ENCODE results near the gene LBH. TPM values are rescaled to one million over a fixed set of nuclear protein-coding genes. Genes with fewer than 3 reads are reported as not detected.

LBH gene
- total RNA-seq, 1 donor from 2014 or later: 16.7 TPM

DNA sequence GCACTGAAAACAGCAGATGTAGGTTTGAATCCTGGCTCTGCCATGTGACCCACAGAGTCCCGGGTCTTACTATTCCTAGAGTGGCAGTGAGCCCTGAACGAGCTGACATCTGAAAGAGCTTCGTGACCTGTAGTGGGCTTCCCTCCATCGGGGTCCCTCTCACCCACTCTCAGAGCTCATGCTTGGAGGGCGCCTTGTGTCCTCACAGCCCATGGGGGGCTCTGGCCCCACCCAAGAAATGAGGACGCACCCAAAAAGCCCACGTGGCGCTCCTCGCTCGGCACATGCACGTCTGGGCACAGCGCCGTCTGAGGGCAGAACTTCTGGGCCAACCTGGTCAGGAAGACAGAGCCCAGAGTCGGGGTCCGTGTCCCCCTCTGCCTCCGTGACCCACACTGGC, 23.7 kb downstream of the LBH start:
- Mint-ChIP-seq H3K36me3 (ENCODE audit: low read depth) (peaks cover 2% of the 10 kb centered on the region), H3K27me3 (ENCODE audit: low read depth) (no peaks in the 10 kb centered on the region), H3K27ac (ENCODE audit: unreplicated experiment) (no peak overlapping the region), H3K9me3 (no peaks in the 10 kb centered on the region), H3K4me3 (no peak overlapping the region), H3K4me1 (peaks cover 7% of the 10 kb centered on the region)
- no peak for TF ChIP-seq CTCF (conservative IDR thresholded peaks at IDR 0.05)
- no peak for DNase-seq (ENCODE audit: low read depth, low spot score)

- H3K27me3 Mint-ChIP-seq (ENCODE audit: low read depth): peaks cover 2% of the 10 kb centered on the region
- H3K36me3 Mint-ChIP-seq (ENCODE audit: low read depth): peaks cover 2% of the 10 kb centered on the region
- no peak for TF ChIP-seq CTCF (conservative IDR thresholded peaks at IDR 0.05)
- H3K9me3 Mint-ChIP-seq: no peaks in the 10 kb centered on the region
- no peak for DNase-seq (ENCODE audit: low read depth, low spot score)
- no peak overlapping the region for H3K27ac Mint-ChIP-seq (ENCODE audit: unreplicated experiment)
- no peak overlapping the region for H3K4me3 Mint-ChIP-seq
- peaks cover 7% of the 10 kb centered on the region for H3K4me1 Mint-ChIP-seq
Observed at GRCh38 chr2:30255466-30256408, 24.4 kb downstream of the LBH start.

DNA sequence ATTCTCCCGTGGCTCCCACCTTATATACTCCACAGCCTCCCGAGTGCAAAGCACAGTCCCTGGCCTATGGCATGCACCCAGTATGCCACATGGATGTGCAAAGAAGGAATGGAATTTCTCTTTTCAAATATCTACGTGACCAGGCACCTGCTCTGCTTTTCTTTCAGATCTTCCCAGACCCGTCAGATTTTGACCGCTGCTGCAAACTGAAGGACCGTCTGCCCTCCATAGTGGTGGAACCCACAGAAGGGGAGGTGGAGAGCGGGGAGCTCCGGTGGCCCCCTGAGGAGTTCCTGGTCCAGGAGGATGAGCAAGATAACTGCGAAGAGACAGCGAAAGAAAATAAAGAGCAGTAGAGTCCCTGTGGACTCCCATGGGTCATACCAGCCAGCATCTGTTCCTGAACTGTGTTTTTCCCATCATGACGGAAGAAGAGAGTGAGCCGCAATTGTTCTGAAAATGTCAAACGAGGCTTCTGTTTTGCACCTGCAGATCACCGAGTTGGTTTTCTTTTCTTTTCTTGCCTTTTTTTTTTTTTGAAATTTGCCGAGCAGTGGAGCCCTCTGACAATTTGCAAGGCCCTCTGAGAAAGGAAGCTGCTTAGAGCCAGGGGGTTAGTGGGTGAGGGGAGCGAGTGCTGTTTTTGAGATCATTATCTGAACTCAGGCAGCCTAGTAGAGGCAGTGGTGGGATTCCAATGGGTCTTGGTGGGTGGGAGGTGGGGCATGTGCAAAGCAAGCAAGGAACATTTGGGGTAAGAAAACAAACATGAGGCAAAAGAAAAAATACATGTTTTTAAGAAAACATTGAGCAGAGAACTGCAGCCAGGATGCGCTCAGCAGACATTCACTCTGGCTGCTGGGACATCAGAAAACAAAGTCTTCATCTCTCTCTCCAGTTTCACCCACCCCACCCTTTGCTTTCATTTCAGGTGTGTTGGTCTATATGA, 26.2 kb downstream of the LBH start:
- no peak for DNase-seq (ENCODE audit: low read depth, low spot score)
- peak overlapping the region; percentile 52 for H3K27ac Mint-ChIP-seq (ENCODE audit: unreplicated experiment)
- peaks cover 2% of the 10 kb centered on the region for H3K27me3 Mint-ChIP-seq (ENCODE audit: low read depth)
- TF ChIP-seq CTCF (conservative IDR thresholded peaks at IDR 0.05): no peak
- H3K36me3 Mint-ChIP-seq (ENCODE audit: low read depth): peaks cover 2% of the 10 kb centered on the region
- no peak overlapping the region for H3K4me3 Mint-ChIP-seq
- H3K4me1 Mint-ChIP-seq: peaks cover 7% of the 10 kb centered on the region
- H3K9me3 Mint-ChIP-seq: no peaks in the 10 kb centered on the region

DNA sequence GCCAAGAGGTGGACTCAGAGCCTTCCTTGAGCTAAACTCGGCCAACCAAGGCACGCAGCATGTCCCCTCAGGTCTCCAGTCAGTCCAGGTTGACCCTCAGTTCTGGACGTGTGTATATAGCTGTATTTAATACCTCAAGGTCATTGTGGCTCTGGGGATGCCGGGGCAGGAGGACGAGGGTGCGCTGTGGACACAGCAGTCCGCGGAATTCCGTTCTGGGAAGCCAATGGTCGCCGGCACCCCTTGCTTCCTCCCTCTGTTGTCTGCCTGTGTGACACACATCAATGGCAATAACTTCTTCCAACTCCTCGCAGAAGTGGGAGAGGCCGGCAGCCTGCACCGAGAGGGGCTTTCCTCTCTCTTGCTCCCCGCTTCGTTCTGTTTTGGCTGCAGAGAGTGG, 27.7 kb downstream of the LBH start:
- Mint-ChIP-seq H3K36me3 (ENCODE audit: low read depth) (peaks cover 2% of the 10 kb centered on the region), H3K27ac (ENCODE audit: unreplicated experiment) (no peak overlapping the region), H3K27me3 (ENCODE audit: low read depth) (peaks cover 2% of the 10 kb centered on the region), H3K4me1 (no peaks in the 10 kb centered on the region), H3K9me3 (peaks cover under 1% of the 10 kb centered on the region), H3K4me3 (no peak overlapping the region)
- no peak for TF ChIP-seq CTCF (conservative IDR thresholded peaks at IDR 0.05)
- DNase-seq (ENCODE audit: low read depth, low spot score): no peak

- Mint-ChIP-seq H3K36me3 (ENCODE audit: low read depth) (peaks cover 2% of the 10 kb centered on the region), H3K27ac (ENCODE audit: unreplicated experiment) (no peak overlapping the region), H3K4me3 (no peak overlapping the region), H3K9me3 (peaks cover 2% of the 10 kb centered on the region), H3K4me1 (no peaks in the 10 kb centered on the region), H3K27me3 (ENCODE audit: low read depth) (peaks cover 2% of the 10 kb centered on the region)
- DNase-seq (ENCODE audit: low read depth, low spot score): no peak
- TF ChIP-seq CTCF (conservative IDR thresholded peaks at IDR 0.05): no peak
Observed at GRCh38 chr2:30259827-30260679, 28.7 kb downstream of the LBH start.
